AG04449 (cell line): Measurements from ENCODE around the gene STK17B.
A peak's percentile ranks its signal among the peaks of the same experiment; 100 is the strongest.

ENCODE experiments used
- CTCF ChIA-PET: fragments of 350-600 bp; formaldehyde crosslinking; extraction: SDS; loops from one replicate; lab custom pipeline; 2021; ENCODE audit warnings: antibody characterized with exemption; lab: Yijun Ruan, JAX
- POLR2A ChIA-PET: fragments of 400-600, 350-600 bp; formaldehyde crosslinking; extraction: SDS; loops from one replicate; lab custom pipeline; 2020; ENCODE audit warnings: antibody characterized with exemption, inconsistent platforms; lab: Yijun Ruan, JAX
- DNase-seq: peaks from one replicate; pipeline ENCODE4 v3.0.0-alpha.2; 2010; ENCODE audit warnings: low read depth, low spot score
- H3K4me3 ChIP-seq: 2 replicates; pipeline ENCODE4 v1.5.1; 2011; ENCODE audit warnings: low read depth, mild to moderate bottlenecking, control low read depth, low read length
- TF ChIP-seq, protein P1 (sequence below): IDR thresholded peaks from one replicate; pipeline ENCODE4 v1.5.1; 2011; ENCODE audit warnings: mild to moderate bottlenecking, moderate library complexity, low read length, control low read depth, inconsistent platforms; ENCODE audit not compliant: insufficient read depth; ENCODE audit errors: missing control alignments

Gene STK17B

GRCh38 chr2:196112418-196113034 lies 58.9 kb downstream of the STK17B start:
- ChIA-PET CTCF (interaction anchor here (0.6 to 2.3 kb wide), 4 partner anchors 15 to 165 kb away, joined by 3 to 9 read pairs (median 4); partner anchors contain the start of gene DNAH7), POLR2A (interaction anchor here (0.6 to 0.8 kb wide), 2 partner anchors 17 to 36 kb away, joined by 3 to 5 read pairs; no protein-coding TSS in a partner anchor)
- H3K4me3 ChIP-seq = no peak overlapping the region
- TF ChIP-seq, protein P1, sequence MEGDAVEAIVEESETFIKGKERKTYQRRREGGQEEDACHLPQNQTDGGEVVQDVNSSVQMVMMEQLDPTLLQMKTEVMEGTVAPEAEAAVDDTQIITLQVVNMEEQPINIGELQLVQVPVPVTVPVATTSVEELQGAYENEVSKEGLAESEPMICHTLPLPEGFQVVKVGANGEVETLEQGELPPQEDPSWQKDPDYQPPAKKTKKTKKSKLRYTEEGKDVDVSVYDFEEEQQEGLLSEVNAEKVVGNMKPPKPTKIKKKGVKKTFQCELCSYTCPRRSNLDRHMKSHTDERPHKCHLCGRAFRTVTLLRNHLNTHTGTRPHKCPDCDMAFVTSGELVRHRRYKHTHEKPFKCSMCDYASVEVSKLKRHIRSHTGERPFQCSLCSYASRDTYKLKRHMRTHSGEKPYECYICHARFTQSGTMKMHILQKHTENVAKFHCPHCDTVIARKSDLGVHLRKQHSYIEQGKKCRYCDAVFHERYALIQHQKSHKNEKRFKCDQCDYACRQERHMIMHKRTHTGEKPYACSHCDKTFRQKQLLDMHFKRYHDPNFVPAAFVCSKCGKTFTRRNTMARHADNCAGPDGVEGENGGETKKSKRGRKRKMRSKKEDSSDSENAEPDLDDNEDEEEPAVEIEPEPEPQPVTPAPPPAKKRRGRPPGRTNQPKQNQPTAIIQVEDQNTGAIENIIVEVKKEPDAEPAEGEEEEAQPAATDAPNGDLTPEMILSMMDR = no peak
- peak; percentile 93 for DNase-seq

GRCh38 chr2:196108604-196109003 lies 62.8 kb downstream of the STK17B start:
- POLR2A ChIA-PET = no interaction called here
- CTCF ChIA-PET = no interaction called here
- TF ChIP-seq, protein P1 = no peak
- DNase-seq = no peak
- no peak overlapping the region for H3K4me3 ChIP-seq

DNA sequence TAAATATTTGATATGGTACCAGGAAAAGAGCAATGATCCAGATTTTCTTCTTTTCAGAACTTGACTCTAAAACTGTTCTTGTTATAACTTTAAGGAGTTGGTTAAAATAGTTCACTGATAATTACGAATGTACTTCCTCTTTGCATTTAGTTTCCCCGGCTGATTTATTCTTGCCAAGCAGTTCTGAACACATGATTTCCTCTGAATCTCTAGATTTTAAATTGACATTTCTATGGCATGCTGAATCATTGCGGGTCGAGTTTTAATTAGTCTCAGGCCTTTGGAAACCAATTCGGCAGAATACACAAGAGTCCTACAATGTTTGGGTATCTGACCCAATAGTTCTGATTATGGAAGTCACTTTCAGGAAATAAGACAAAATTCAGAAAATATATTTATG lies 65.4 kb downstream of the STK17B start:
- ChIA-PET POLR2A (no interaction called here), CTCF (interaction anchor here (1.4 kb wide), 1 partner anchor 231 kb away, joined by 3 read pairs; no protein-coding TSS in a partner anchor)

DNA sequence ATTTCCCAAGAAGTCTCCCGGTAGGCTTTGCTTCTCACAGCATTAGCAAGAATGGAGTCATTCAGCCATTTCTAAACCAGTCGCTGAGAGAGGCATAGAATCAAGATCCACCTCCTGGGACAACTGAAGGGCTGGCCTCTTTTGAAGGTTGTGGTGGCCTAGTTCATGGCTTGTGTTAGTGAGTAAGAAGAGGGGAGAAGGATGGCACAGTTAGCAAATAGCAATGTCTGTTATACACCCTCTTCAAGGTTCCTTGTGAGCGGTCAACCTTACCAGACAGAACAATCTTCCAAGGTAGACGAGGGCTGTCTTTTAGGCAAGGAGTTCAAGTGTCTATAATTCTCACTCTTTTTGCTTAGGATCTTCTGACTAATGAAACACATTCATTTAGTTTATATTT lies 67.3 kb downstream of the STK17B start:
- no peak overlapping the region for H3K4me3 ChIP-seq
- TF ChIP-seq, protein P1 = no peak
- CTCF ChIA-PET = no interaction called here
- no peak for DNase-seq
- POLR2A ChIA-PET = no interaction called here

More for the DNA sequence above, 65.4 kb downstream of the STK17B start:
- no peak for DNase-seq
- H3K4me3 ChIP-seq = no peak overlapping the region
- TF ChIP-seq, protein P1 = no peak

DNA sequence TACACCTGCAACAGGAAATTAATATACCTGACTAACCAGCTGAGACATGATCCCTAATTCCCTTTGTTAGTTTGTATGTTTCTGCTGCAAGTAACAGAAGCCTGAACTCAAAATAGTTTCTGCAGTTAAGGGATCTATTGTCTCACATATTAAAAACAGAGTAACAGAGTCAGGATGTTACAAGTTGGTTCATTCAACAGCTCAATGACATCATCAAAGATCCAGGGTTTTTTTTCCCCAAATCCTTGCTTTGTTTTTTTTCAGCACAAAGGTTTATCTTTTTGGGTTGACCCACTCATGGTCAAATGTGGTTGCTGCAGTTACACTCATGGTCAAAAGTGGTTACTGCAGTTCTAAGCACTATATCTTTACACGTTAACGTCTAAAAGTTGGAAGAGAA lies 67.8 kb downstream of the STK17B start:
- no peak overlapping the region for H3K4me3 ChIP-seq
- ChIA-PET POLR2A (no interaction called here), CTCF (no interaction called here)
- DNase-seq = no peak
- TF ChIP-seq, protein P1 = no peak

GRCh38 chr2:196101325-196101991 lies 69.9 kb downstream of the STK17B start:
- DNase-seq = no peak
- ChIA-PET CTCF (interaction anchor here (0.6 to 1.5 kb wide), 4 partner anchors 23 to 235 kb away, joined by 3 to 7 read pairs (median 4); no protein-coding TSS in a partner anchor), POLR2A (interaction anchor here (0.7 kb wide), 1 partner anchor 691 kb away, joined by 3 read pairs; no protein-coding TSS in a partner anchor)
- H3K4me3 ChIP-seq = no peak overlapping the region
- TF ChIP-seq, protein P1 = no peak
